ENCODE measurements around the gene SLC37A1.

GRCh38 chr21:42575111-42575510 lies 61.5 kb downstream of the SLC37A1 start:
- TF ChIP-seq GABPA (IDR thresholded peaks at IDR 0.05 in 1 of 2, conservative IDR thresholded peaks at IDR 0.05 in 1 of 2): no peak
- TF ChIP-seq, protein P1, sequence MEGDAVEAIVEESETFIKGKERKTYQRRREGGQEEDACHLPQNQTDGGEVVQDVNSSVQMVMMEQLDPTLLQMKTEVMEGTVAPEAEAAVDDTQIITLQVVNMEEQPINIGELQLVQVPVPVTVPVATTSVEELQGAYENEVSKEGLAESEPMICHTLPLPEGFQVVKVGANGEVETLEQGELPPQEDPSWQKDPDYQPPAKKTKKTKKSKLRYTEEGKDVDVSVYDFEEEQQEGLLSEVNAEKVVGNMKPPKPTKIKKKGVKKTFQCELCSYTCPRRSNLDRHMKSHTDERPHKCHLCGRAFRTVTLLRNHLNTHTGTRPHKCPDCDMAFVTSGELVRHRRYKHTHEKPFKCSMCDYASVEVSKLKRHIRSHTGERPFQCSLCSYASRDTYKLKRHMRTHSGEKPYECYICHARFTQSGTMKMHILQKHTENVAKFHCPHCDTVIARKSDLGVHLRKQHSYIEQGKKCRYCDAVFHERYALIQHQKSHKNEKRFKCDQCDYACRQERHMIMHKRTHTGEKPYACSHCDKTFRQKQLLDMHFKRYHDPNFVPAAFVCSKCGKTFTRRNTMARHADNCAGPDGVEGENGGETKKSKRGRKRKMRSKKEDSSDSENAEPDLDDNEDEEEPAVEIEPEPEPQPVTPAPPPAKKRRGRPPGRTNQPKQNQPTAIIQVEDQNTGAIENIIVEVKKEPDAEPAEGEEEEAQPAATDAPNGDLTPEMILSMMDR (IDR thresholded peaks at IDR 0.05; ENCODE audit: low read depth, low read length, missing input control): no peak
- TF ChIP-seq MAX (IDR thresholded peaks at IDR 0.05): no peak
- no peak for TF ChIP-seq YY1 (IDR thresholded peaks at IDR 0.05)
- TF ChIP-seq EGR1 (IDR thresholded peaks at IDR 0.05; ENCODE audit: low read depth in 2 of 2): no peak
- TF ChIP-seq SP1 (IDR thresholded peaks at IDR 0.05): no peak
- TF ChIP-seq ATF3 (IDR thresholded peaks at IDR 0.05): no peak

All from liver (tissue), 3 donors.